SK-N-SH treated with all-trans-retinoic acid at 6 μM for 48 hours (cell line): ENCODE measurements around the gene TSKU.

Experiments
- ARNTL ChIP-seq: fragments of 450-650 bp; formaldehyde crosslinking; IDR thresholded peaks from 2 replicates; pipeline ENCODE4 v1.5.0; 2020; ENCODE audit warnings: low read depth, mild to moderate bottlenecking, moderate library complexity, borderline replicate concordance
- TCF4 ChIP-seq: fragments of 250-450 bp; sonication (Bioruptor Pico); IDR thresholded peaks from 2 replicates; pipeline ENCODE4 v1.8.0; 2021; ENCODE audit warnings: mild to moderate bottlenecking, moderate library complexity, borderline replicate concordance
- ZNF565 ChIP-seq: fragments of 450-650 bp; formaldehyde crosslinking; conservative IDR thresholded peaks from 2 replicates; pipeline ENCODE4 v1.5.0; 2020; ENCODE audit warnings: low read depth, mild to moderate bottlenecking, moderate library complexity
- TF ChIP-seq, protein P1 (sequence below): fragments of 250-450 bp; sonication (Bioruptor Pico); IDR thresholded peaks from 2 replicates; pipeline ENCODE4 v1.5.1; 2020; ENCODE audit warnings: low read depth, mild to moderate bottlenecking, moderate library complexity

DNA sequence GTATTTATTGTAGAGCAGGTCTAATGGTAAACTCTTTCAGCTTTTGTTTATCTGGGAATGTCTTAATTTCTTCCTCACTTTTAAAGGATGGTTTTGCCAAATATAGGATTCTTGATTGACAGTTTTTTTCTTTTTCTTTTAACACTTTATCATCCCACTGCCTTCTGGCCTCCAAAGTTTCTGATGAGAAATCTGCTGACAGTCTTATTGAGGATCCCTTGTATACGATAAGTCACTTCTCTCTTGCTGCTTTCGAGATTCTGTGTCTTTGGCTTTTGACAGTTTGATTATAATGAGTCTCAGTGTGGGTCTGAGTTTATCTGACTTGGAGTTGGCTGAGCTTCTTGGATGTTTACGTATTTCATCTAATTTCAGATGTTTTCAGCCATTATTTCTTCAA, 6.7 kb upstream of the TSKU start:
- TF ChIP-seq ARNTL (CRISPR knock-in tag) (no peak), ZNF565 (CRISPR knock-in tag) (no peak), TCF4 (CRISPR knock-in tag) (no peak)
- TF ChIP-seq, protein P1, sequence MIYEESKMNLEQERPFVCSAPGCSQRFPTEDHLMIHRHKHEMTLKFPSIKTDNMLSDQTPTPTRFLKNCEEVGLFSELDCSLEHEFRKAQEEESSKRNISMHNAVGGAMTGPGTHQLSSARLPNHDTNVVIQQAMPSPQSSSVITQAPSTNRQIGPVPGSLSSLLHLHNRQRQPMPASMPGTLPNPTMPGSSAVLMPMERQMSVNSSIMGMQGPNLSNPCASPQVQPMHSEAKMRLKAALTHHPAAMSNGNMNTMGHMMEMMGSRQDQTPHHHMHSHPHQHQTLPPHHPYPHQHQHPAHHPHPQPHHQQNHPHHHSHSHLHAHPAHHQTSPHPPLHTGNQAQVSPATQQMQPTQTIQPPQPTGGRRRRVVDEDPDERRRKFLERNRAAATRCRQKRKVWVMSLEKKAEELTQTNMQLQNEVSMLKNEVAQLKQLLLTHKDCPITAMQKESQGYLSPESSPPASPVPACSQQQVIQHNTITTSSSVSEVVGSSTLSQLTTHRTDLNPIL (CRISPR knock-in tag), result no peak
